ENCODE data around the gene VPS52.
"Not testable (repeated sequence)": the region's sequence is repeated elsewhere in the genome, so short reads cannot be mapped to it uniquely, and the experiment has no call there.

The VPS52 gene

DNA sequence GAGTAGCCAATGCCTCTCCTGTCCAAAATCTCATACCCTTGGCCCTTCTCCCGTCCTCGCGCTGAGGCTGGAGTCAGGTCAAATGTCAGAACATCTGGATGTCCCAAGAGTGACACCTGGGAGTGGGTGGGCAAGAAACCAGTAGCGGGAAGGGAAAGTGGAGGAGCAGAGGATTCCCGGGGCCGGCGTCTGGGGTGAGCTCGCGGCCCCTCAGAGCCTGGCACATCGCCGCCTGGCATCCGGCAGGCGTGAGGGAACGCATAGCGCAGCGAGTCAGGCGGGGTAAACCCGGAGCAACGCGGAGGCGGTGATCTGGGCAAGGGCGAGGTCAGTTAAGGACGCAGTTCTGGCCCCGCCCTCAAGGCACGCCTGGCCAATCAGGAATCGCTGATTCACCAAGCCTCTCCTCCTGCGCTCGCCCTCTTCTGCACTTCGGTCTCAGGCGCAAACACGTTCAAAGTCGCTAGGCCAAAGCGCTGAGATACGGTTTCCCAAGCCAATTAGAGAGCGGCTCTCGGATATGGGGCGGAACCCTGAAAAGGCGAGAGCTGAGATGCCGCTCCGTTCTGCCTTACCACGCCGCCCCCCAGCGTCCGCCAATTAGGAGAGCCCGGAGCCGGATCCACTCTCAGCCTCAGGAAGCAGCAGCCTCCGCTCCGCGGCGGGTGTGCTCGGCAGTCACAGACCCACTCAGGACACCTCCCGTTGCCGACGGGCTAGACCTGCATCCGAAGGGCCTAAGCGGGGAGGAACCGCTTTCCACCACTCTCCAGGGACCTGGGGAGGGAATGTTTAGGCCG, 22.5 kb downstream of the VPS52 start:
- DNase-seq, result peak; percentile 94

DNA sequence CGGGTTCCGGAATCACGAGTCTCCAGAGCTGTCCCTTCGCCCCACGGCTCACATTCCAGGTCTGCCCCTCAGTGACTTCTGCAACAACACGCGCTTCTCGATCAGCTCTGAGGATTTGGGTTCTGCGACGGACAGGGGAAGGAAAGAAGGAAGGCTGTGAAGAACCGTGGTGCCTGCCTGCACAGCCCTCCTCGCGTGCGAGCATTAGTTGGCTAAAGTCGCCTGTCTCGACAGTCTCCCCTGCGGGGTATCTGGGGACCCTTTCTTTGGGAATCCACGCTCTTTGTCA, 23.1 kb downstream of the VPS52 start:
- no peak for DNase-seq

DNA sequence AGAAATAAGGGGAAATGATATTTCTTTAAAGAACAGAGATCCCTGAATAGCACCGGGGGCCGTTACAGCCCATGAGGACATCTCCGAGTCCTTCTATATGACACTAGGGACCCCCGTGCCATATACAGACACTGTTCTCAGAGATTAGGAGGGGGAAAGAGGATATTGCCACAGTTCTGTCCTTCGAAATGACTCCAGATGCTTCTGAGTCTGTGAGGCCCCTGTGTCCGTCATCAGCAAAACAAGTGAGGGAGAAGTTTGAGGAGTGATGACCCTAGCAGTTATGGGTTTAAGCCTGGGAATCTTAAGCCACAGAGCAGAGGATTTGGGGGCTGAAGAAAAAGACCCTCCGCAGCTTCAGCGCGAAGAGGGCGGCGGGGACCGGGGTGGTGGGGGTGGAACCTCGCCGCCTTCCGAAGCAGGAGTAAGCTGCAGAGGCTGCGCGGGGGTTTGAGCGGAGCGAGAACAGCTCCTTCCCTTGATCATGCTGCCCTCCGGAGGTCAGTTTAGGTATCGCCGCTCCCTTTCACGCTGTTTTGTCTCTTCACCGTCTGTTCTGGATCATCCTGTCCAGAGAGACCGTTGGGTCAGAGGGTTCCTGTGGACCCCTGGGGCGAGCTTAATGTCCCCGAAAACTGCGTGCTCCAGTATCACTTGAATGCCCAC, 23.6 kb downstream of the VPS52 start:
- peak; percentile 96 for DNase-seq

DNA sequence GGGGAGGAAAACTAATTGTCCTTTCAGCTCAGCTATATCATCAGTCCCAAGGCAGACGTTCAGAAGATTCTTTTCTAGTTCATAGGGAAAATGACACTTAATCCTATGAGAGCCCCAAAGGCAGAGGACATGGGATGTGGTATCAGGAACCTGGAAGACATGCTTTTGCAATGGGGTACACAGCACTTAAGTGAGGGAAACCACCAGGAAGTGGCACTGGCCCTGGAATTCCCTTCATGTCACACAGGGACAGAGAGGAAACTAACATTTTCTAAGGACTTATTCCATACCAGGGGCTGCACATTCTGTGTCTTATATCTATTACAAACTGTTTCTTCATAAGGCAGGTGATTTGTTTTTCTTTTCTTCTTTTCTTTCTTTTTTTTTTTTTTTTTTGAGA, 28.2 kb downstream of the VPS52 start:
- DNase-seq, result no peak

DNA sequence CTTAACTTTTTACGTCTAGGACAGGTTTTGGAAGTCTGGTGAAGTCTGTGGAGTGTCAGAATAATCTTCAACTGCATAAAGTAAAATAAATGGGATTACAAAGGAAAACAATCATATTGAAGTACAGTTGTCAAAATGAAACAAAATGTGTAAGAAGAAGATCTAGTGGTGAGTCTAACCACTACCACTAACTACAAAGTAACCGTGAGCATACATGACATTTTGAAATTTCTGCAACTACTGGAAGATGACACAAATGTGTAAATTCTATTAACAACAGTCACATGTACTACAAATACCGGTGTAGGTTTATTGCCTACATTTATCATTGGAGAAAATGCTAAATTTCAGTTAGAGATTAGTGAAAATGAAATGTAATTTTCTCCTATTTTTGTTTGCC, 29.7 kb downstream of the VPS52 start:
- no peak for DNase-seq

DNA sequence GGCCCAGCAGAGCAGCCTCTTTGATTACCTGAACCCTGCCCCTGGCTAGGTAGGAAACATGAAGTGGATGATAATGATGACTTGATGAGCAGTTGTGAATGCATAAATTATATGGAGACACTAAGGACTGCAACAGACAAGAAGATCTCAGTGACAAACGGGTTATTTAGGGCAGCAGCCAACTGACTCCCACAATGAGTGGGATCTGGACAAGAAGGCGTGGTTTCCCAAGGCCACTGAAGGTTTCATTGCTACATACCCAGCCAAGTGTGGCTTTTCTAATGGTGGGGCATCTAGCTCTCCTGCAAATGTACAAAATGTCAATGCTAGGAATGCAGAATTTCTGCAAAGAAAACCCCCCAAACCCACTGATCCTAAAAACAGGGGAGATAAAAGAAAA, 33.9 kb downstream of the VPS52 start:
- DNase-seq, result no peak

DNA sequence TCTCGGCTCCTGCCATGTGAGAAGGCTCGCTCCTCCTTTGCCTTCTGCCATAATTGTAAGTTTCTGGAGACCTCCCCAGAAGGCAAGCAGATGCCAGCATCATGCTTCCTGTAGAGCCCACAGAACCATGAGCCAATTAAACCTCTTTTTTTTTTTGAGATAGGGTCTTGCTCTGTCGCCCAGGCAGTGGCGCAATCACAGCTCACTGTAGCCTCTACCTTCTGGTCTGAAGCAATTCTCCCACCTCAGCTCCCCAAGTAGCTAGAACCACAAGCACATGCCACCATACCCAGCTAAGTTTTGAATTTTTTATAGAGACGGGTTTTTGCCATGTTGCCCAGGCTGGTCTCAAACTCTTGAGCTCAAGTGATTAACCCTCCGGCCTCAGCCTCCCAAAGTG, 34.8 kb downstream of the VPS52 start:
- DNase-seq, result no peak

DNA sequence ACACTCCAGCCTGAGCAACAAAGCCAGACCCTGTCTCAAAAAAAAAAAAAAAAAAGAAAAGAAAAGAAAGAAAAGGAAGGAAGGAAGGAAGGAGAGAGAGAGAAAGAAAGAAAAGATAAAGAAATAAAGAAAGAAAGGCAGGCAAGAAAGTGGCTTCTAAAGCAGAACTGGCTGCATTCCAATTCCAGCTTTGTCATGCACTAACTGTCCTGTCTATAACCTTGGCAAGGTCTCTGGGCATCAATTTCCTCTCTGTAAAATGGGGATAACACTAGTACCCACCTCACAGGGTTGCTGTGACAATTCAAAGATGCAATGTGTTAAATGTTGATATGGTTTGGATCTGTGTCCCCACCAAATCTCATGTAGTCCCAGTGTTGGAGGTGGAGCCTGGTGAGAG, 35.3 kb downstream of the VPS52 start:
- DNase-seq, result no peak

DNA sequence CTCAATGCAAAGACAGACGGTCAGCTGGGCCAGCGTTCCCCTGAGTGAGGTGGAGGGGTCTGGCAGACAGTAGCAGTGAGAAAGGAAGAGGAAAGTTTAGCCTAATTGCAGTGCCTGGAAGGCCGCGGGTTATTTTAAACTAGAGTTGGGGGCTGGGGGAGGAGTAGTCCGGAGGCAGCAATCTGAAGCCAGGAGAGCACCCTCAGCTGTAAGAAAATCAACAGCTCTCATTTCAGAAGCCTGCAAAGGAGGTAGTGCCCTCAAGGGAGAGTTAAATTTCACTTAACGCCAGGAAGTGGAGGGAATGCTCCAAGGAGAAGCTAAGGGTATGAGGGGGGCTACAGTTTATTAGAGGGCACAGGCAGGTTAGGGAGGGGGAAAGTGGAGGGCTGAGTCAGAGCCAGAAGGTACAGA, 36.4 kb downstream of the VPS52 start:
- no peak for DNase-seq

DNA sequence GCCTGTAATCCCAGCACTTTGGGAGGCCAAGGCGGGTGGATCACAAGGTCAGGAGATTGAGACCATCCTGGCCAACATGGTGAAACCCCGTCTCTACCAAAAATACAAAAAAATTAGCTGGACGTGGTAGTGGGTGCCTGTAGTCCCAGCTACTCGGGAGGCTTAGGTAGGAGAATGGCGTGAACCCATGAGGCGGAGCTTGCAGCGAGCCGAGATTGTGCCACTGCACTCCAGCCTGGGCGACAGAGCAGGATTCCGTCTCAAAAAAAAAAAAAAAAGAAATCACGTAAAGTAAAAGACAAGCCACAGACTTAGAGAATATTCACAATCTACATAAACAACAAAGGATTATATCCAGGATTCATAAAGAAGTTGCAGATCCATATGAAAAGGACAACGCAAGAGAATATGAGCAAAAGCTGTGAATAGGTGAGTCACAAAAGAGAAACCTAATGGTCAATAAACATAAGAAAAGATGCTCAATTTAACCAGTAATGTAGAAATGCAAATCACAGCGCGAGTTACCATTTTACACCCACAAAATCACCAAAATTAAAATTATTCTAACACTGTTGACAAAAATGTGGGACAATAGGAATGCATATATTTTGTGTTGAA, 45.1 kb downstream of the VPS52 start:
- not testable (repeated sequence) for DNase-seq

DNA sequence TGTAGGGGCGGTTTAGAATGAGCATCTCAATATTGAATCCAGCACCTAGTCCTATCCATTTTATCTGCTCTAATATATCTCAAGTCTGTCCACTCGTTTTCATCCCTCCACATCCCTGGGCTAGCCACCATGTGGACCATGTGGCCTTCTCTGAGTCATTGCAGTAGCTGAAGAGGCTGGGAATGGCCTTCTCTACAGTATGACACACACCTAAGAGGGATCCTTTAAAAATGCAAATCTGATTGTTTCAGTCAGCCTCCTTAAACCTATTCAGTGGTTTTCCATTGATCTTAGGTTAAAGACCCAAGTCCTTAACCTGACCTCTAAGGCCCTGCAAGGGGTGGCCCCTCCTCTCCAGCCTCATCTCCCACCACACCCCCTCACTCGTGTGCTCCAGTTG, 54.0 kb downstream of the VPS52 start:
- no peak for DNase-seq

DNA sequence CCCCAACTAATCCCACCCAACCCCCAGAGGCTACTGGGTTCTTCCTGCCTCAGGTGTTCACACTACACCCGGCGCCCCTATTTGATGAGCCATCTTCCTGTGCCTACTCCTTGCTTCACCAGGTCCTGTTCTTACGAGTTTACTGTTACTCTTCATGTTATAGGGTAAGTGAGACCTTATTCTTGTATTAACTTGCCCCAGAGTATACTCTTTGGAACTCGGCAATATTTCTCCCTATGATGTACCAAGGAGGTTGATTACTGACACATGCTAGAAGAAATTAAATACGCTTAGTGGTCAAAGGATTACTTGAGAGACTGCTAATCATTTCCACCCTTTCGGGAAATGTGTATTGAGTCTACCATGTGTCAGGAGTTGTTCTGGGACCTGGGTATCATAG, 54.4 kb downstream of the VPS52 start:
- DNase-seq, result no peak

DNA sequence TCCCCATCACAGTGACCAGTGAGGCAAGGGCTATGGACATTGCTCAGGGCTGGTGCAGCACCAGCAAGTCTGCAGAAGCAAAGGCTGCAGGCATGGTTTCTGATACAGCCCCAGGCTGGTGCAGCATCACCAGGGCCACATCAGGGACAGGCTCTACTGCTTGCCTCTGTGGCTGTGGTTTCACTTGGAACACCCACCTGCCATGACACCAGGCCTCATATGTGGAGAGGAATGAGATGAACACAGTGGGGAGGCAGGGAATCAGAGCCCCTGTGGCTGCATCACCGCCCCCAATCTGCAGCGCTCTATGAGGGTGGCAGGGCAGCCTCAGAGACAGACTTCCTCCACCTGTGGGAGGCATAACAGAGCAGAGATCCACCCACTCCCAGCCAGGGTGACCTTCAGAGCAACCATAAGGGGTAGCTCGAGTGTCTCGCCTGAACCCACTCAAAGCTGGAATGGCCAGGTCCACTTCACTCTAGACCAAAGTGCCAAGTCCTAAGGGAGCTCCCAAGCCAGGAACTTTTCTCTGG, 55.5 kb downstream of the VPS52 start:
- DNase-seq, result peak; percentile 54

DNA sequence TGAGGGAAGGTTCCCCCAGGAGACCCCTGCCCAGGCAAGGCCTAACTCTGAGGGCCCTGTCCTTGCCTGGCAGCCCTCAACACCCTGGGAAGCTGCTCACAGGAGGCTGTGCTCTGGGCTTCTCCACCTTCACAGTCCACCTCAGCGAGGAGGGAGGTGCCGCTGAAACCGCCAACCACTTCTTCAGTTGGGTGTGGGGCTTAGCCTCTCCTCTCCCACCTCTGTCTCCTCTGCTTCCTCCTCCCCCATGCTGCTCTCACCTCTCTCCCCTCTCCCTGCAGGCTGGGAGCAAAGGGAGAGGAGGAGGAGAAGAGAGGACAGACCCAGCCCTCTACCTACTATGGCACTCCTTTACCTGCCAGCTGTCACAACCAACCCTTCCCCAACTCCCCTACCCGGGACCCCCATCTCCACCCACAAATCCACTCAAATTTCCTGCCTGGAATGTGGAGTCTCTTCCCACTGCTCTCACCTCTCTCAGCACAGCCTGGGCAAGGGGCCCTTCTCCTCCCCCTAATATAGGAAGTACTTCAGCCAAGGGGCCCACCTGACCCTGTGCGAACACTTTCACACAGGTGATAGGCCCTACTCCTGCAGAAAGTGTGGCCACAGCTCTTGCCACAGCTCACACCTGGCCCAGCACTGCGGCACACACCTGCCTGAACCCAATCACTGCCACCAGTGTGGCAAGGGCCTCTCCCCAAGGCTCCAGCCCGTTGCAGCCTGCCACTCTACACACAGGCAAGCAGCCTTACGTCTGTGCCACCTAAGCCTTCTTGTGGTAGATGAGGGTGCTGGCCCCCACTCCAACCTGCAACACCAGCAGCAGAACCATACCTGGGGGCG, 56.2 kb downstream of the VPS52 start:
- no peak for DNase-seq

DNA sequence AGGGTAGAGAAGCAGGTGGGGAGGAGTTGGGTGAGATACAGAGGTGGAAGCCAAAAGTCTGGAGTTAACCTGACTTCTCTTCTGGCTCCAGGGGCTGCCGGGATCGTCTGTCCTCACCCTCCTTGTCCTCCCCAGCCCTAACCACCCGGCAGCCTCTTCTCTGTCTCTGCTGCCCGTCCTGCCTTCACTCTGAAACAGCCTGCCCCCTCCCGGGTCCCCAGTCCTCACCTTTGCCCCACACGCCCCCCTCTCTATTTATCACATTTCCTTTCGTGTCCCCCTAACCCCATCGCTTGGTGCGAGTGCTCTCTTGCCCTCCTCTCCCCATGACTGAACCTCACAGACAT, 57.7 kb downstream of the VPS52 start:
- no peak for DNase-seq

DNA sequence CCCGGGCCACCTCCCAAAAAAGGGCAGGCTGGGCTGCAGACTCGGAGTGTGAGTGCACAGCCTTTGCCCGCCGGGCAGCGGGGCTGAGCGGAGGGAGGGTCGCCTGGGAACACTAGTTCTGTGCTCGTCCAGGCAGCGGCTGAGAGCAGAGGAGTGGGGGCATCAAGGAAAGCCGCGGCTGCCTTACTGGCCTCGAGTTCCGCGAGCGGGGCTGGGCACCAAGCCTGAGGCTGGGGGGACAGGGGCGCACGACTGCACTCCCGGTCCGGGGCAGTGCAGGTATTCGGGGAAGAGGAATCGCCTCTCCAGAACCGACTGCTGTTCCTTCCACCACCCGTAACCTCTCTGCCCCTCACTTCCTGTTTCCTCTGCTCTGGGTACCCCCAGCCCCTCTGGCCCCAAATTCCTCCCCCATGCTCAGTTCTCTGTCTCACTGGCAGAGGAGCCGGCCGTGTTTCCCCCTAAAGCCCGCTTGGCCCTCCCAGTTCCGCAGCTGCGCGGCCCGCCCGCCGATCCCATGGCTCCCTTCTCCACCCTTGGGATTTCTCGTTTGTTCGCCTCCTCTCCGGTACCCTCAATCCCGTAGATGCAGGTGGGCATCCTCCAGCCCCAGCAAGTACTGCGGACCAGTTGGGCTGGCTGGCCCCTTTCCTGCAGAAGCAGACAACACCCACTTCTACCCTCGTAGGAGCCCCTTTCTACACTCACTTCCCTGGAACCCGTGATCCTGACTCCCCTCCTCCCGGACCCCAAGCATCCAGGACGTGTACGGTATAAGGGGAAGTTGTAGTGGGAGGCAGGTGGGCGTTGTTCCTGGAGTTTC, 58.3 kb downstream of the VPS52 start:
- no peak for DNase-seq

DNA sequence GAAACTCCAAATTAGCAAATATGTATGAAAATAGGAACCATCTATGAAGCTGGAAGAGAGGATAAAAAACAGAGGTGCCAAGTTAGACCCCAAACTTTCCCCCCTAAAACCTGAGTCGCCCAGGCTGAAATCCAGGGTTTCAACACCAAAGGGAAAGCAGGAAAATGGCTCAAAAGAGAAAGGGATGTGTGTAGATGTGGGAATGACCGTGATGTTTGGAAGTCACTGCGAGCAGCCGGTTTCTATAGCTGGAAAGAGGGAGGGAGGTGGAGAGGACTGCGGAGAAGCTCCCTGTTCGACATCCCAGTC, 58.9 kb downstream of the VPS52 start:
- no peak for DNase-seq

DNA sequence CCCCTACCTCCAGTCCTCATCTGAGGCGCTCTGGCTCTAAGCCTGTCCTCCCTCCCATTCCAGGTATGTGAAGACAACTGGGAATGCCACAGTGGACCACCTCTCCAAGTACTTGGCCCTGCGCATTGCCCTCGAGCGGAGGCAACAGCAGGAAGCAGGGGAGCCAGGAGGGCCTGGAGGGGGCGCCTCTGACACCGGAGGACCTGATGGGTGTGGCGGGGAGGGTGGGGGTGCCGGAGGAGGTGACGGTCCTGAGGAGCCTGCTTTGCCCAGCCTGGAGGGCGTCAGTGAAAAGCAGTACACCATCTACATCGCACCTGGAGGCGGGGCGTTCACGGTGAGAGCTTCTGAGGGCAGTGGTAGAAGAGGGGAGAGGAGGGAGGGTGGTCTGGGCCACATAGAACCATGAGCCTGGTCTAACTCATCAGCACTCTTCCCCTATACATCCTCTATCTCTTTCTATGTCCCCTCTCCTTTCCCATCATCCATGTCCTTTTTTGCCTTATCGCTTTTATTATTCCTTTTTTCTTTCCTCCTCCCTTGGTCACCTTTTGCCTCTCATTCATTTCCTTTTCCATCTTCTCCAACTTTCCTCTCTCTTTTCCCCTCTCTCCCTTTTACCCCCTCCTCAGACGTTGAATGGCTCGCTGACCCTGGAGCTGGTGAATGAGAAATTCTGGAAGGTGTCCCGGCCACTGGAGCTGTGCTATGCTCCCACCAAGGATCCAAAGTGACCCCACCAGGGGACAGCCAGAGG, 59.8 kb downstream of the VPS52 start:
- no peak for DNase-seq

DNA sequence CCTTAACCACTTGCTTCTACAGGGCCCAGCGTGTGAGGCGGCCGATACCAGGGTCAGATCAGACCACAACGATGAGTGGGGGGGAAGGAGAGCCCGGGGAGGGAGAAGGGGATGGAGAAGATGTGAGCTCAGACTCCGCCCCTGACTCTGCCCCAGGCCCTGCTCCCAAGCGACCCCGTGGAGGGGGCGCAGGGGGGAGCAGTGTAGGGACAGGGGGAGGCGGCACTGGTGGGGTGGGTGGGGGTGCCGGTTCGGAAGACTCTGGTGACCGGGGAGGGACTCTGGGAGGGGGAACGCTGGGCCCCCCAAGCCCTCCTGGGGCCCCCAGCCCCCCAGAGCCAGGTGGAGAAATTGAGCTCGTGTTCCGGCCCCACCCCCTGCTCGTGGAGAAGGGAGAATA, 60.5 kb downstream of the VPS52 start:
- DNase-seq, result no peak

DNA sequence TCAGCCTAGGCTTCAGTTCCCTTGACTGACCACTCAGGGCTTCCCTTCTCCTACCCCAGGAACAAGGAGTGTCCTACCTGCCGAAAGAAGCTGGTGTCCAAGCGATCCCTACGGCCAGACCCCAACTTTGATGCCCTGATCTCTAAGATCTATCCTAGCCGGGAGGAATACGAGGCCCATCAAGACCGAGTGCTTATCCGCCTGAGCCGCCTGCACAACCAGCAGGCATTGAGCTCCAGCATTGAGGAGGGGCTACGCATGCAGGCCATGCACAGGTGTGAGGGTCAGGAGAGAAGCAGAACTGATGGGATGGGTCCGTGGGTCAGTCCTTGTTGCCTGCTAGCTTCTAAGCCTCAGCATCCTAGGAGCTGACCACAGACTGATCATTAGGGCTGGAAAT, 61.8 kb downstream of the VPS52 start:
- DNase-seq, result no peak

DNA sequence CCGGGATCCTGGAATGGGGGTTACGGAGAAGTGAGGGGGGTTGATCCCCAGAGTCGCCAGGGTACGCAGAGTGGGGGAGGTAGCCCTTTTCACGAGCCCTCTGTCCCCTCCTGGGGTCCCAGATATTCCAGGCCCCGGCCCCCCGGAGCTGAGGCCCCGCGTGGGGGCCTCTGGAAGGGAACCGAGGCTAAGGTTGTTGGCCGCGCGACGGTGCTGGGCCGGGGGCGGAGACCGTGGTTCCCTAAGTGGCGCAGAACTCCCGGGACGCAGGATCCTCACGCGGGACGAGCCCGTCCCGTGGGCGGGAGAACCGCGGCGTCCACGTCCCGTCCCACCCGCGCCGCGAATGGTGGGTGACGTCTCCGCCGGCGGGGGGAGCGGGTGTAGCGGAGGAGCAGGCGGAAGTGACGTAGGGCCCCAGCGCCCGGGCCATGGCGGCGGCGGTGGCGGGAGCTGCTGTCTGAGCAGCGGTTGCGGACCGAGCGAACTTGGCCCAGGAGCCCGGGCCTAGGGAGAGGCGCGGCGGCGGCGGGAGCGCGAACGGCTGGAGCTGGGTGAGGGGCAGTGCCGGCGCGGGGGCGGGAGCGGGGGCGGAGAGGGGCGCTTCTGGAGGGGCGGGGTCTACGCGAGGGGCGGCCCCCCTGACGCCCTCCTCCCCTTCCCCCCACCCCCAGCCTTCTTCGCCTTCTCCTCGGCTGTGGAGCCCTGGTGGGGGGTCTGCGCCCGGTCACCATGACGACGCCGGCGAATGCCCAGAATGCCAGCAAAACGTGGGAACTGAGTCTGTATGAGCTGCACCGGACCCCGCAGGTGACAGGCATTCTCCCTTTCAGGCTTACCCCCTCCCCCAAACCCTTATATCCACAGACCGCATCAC, 63.3 kb downstream of the VPS52 start, which contains the start of gene RING1:
Gene RING1 (plus strand): TSS at position 410 of the 877 bp plus-strand sequence. CDS start 323 bp downstream, at position 733.
- peak; percentile 92 for DNase-seq
